ENCODE data around the gene YTHDC2. TPM values are rescaled to one million over a fixed set of nuclear protein-coding genes. Genes with fewer than 3 reads are reported as not detected.

YTHDC2 gene
- total RNA-seq, 8 experiments from 2014 or later = 16.8 to 46.2 (median 21.8) TPM

GRCh38 chr5:113502073-113502472, 11.4 kb upstream of the YTHDC2 start:
- 29 to 100% (median 100%) methylated on average over 1 to 2 of the region's 3 CpGs; no CpG with 5 or more reads in 6 of the 10 experiments for WGBS, 10 experiments
- no peak overlapping the region for H3K4me3 ChIP-seq
- no peak overlapping the region for H3K27ac ChIP-seq
- ATAC-seq (replicated peaks in 6 of 8) = no peak
- in situ Hi-C loops (cut with MboI; ENCODE audit: low pct_unique_long_range_greater_than_20kb in 2 of 9, low sequenced_read_pairs in 9 of 9, unreplicated experiment in 9 of 9) = loop anchor here in 4 of 9 experiments (25.0 kb wide), 4 partner anchors 165 to 515 kb away; partner anchors contain the start of gene DCP2 (in 1 of the 4)
- no peaks in the 10 kb centered on the region for H3K4me1 ChIP-seq (replicated peaks in 1 of 2)

DNA sequence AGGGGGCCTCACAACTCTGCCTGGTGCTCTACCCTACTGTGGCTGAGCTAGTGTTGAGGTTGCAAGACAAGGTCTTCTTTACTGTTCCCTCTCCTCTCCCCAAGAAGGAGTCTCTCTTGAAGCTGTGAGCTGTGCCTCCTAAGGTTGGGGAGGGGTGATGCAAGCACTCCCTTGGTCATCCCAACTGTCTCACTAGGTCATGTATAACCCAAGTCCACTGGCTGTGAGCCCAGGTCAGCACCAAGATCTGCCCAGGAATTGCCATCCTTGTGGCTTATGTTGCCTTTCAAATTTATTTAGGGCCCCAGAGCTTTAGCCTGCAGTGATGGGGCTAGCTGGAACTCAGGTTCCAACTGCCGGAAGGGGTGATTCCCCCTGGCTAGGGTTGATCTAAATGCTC, 10.3 kb upstream of the YTHDC2 start:
- H3K4me3 ChIP-seq = no peak overlapping the region
- ATAC-seq (replicated peaks in 6 of 8) = no peak
- in situ Hi-C loops (cut with MboI; ENCODE audit: low pct_unique_long_range_greater_than_20kb in 2 of 9, low sequenced_read_pairs in 9 of 9, unreplicated experiment in 9 of 9) = loop anchor here in 4 of 9 experiments (25.0 kb wide), 4 partner anchors 166 to 516 kb away; partner anchors contain the start of gene DCP2 (in 1 of the 4)
- H3K4me1 ChIP-seq (replicated peaks in 1 of 2) = no peaks in the 10 kb centered on the region
- WGBS, 10 experiments = 75 to 100% (median 100%) methylated on average over 1 of the region's 1 CpG; no CpG with 5 or more reads in 7 of the 10 experiments
- no peak overlapping the region for H3K27ac ChIP-seq

DNA sequence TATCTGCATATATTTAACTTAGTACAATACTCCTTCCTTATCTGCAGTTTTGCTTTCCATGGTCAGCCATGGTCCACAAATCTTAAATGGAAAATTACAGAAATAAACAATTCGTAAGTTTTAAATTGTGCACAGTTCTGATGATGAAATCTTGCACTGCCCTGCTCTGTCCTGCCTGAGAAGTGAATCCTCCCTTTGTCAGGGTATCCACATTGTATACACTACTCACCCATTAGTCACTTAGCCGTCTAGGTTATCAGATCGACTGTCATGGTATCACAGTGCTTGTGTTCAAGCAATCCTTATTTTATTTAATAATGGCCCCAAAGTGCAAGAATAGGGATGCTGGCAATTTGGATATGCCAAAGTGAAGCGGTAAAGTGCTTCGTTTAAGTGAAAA, 8.3 kb upstream of the YTHDC2 start:
- Histone ChIP-seq H3K4me3 (no peak overlapping the region), H3K27ac (no peak overlapping the region), H3K4me1 (replicated peaks in 1 of 2) (no peaks in the 10 kb centered on the region)
- no peak for ATAC-seq (replicated peaks in 6 of 8)
- 38 to 91% (median 68%) methylated on average over 1 to 5 of the region's 5 CpGs; no CpG with 5 or more reads in 1 of the 10 experiments for WGBS, 10 experiments
- in situ Hi-C loops (cut with MboI; ENCODE audit: low pct_unique_long_range_greater_than_20kb in 2 of 9, low sequenced_read_pairs in 9 of 9, unreplicated experiment in 9 of 9) = loop anchor here in 4 of 9 experiments (25.0 kb wide), 4 partner anchors 168 to 518 kb away; partner anchors contain the start of gene DCP2 (in 1 of the 4)

GRCh38 chr5:113507601-113508000, 5.9 kb upstream of the YTHDC2 start:
- ATAC-seq (replicated peaks in 6 of 8) = no peak
- in situ Hi-C loops (cut with MboI; ENCODE audit: low pct_unique_long_range_greater_than_20kb in 2 of 9, low sequenced_read_pairs in 9 of 9, unreplicated experiment in 9 of 9) = loop anchor here in 4 of 9 experiments (25.0 kb wide), 4 partner anchors 170 to 520 kb away; partner anchors contain the start of gene DCP2 (in 1 of the 4)
- Histone ChIP-seq H3K27ac (no peak overlapping the region), H3K4me3 (no peak overlapping the region), H3K4me1 (replicated peaks in 1 of 2) (no peaks in the 10 kb centered on the region)

DNA sequence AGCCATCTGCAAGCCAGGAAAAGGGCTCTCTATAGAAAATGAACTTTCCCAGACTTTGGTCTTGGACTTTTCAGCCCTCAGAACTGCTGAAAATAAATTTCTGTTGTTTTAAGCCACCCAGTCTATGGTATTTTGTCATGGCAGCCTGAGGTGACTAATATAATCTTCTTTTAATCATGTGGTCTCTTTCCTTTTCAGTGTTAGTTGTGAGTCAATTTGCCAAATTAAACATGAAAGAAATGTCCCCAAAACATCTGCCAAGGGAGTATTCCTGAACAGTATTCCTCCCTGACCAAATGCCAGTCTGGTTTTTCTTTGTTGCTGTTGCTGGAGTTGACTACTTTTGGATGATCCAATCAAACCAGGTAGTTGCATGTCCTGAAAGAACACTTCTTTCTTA, 4.7 kb upstream of the YTHDC2 start:
- ATAC-seq (replicated peaks in 6 of 8) = no peak
- H3K27ac ChIP-seq = no peak overlapping the region
- in situ Hi-C loops (cut with MboI; ENCODE audit: low pct_unique_long_range_greater_than_20kb in 2 of 9, low sequenced_read_pairs in 9 of 9, unreplicated experiment in 9 of 9) = loop anchor here in 4 of 9 experiments (25.0 kb wide), 4 partner anchors 171 to 521 kb away; partner anchors contain the start of gene DCP2 (in 1 of the 4)
- H3K4me1 ChIP-seq (replicated peaks in 1 of 2) = no peaks in the 10 kb centered on the region
- no peak overlapping the region for H3K4me3 ChIP-seq

DNA sequence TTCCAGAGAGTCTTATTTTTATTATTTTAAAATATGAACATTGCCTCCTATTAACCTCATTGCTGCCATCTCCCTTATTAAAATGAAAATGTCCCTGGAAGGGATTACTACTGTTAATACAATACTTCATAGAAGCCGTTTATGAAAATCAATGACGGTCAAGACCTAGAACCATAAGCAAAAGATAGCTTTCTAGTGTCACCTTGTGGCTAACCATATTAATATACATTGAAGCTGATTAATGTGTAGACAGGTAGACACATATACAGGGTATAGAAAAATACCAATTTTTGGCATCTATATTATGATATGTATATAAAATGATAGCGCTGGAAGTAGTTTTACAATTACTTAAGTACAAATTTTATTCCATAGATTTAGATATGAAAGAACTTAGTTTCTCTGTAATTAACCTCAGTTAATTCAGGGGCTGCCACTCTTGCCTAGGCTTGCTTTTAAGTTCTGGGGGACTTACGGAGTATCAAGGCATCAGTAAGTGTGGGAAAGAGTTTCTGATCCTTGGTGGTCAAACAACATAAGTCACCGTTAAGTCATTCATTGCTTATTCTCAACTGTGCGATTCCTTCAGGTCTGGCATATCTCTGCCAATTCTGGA, 2.5 kb upstream of the YTHDC2 start:
- no peak overlapping the region for H3K27ac ChIP-seq
- in situ Hi-C loops (cut with MboI; ENCODE audit: low pct_unique_long_range_greater_than_20kb in 2 of 9, low sequenced_read_pairs in 9 of 9, unreplicated experiment in 9 of 9) = loop anchor here in 4 of 9 experiments (25.0 kb wide), 4 partner anchors 174 to 524 kb away; partner anchors contain the start of gene DCP2 (in 1 of the 4)
- H3K4me1 ChIP-seq (replicated peaks in 1 of 2) = peaks cover 2 to 12% of the 10 kb centered on the region in 2 donors
- WGBS, 10 experiments = 0 to 100% (median 67%) methylated on average over 2 to 6 of the region's 6 CpGs; no CpG with 5 or more reads in 2 of the 10 experiments
- no peak overlapping the region for H3K4me3 ChIP-seq
- ATAC-seq (replicated peaks in 6 of 8) = peak in 1 of 8 experiments; percentile 3

DNA sequence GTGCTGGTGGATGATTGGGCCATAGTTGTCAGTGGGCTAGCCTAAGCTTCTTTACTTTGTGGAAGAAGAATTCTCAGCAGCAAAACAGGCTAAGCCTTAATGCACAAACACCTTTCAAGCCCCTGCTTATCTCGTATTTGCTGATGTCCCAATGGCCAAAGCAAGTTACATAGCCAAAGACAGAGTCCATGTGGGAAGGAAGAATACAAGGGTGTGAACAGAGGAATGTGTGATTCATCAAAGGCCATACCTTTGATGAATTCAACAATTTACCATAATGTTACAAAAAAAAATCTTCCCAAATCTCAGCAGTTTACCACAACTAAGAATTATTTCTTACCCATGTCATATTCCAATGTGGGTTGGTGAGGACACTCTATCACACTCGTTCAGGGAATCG, 1.2 kb upstream of the YTHDC2 start:
- no peak overlapping the region for H3K4me3 ChIP-seq
- 78 to 100% (median 88%) methylated on average over 1 to 3 of the region's 3 CpGs; no CpG with 5 or more reads in 3 of the 10 experiments for WGBS, 10 experiments
- H3K27ac ChIP-seq = no peak overlapping the region
- in situ Hi-C loops (cut with MboI; ENCODE audit: low pct_unique_long_range_greater_than_20kb in 2 of 9, low sequenced_read_pairs in 9 of 9, unreplicated experiment in 9 of 9) = loop anchor here in 4 of 9 experiments (25.0 kb wide), 4 partner anchors 175 to 525 kb away; partner anchors contain the start of gene DCP2 (in 1 of the 4)
- H3K4me1 ChIP-seq (replicated peaks in 1 of 2) = peaks cover 2 to 15% of the 10 kb centered on the region in 2 donors
- ATAC-seq (replicated peaks in 6 of 8) = no peak

DNA sequence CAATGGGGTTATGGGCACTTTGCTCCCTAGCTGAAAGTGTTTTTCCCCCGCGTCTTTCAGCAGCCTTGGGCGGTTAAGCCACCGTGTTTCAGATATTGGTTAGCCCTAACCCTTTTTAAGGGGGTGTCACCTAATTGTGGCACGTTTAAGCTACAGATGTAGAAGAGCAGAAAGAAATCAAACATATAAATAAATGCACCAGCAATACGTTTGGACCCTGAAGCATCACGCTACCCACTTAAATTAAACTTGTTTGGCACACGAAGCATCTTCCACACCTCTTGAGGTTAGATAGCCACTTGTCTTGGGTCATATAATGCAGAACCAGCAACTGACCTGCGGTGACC, 768 bp downstream of the YTHDC2 start:
- ATAC-seq (replicated peaks in 6 of 8) = no peak
- 0 to 86% (median 13%) methylated on average over 1 to 8 of the region's 9 CpGs; no CpG with 5 or more reads in 5 of the 10 experiments for WGBS, 10 experiments
- in situ Hi-C loops (cut with MboI; ENCODE audit: low pct_unique_long_range_greater_than_20kb in 2 of 9, low sequenced_read_pairs in 9 of 9, unreplicated experiment in 9 of 9) = loop anchor here in 4 of 9 experiments (25.0 kb wide), 4 partner anchors 177 to 527 kb away; partner anchors contain the start of gene DCP2 (in 1 of the 4)
- Histone ChIP-seq H3K4me3 (peak overlapping the region; percentile 60 to 81 (median 68)), H3K4me1 (replicated peaks in 1 of 2) (peaks cover 2 to 15% of the 10 kb centered on the region in 2 donors), H3K27ac (peak overlapping the region; percentile 89 to 91)

- in situ Hi-C loops (cut with MboI; ENCODE audit: low pct_unique_long_range_greater_than_20kb in 2 of 9, low sequenced_read_pairs in 9 of 9, unreplicated experiment in 9 of 9) = loop anchor here in 4 of 9 experiments (25.0 kb wide), 4 partner anchors 182 to 532 kb away; partner anchors contain the start of gene DCP2 (in 1 of the 4)
- WGBS, 10 experiments = 93 to 100% (median 100%) methylated on average over 1 to 4 of the region's 4 CpGs
Measured at GRCh38 chr5:113518884-113519283, 5.4 kb downstream of the YTHDC2 start.

DNA sequence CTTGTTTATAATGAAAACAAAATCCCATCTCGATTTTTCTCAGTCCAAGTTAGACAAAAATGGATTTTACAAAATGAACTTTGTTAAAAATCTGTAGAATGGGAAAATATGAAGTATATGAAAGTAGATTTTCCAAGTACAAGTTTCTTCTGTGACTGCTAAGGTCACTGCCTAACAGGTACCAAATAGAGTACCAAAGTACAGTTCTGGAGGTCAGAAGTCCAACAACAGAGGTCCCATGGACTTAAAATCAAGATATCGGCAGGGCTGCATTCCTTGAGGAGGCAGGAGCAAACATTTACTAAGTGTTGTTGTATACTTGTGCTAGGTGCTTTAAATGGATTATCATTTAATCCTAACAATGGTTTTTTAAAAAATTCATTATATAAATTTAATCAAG, 5.9 kb downstream of the YTHDC2 start:
- Histone ChIP-seq H3K4me3 (no peak overlapping the region), H3K4me1 (replicated peaks in 1 of 2) (peaks cover 2 to 15% of the 10 kb centered on the region in 2 donors), H3K27ac (no peak overlapping the region)
- WGBS, 10 experiments = 17 to 100% (median 94%) methylated on average over 1 to 2 of the region's 2 CpGs; no CpG with 5 or more reads in 1 of the 10 experiments
- in situ Hi-C loops (cut with MboI; ENCODE audit: low pct_unique_long_range_greater_than_20kb in 2 of 9, low sequenced_read_pairs in 9 of 9, unreplicated experiment in 9 of 9) = loop anchor here in 4 of 9 experiments (25.0 kb wide), 4 partner anchors 182 to 532 kb away; partner anchors contain the start of gene DCP2 (in 1 of the 4)
- no peak for ATAC-seq (replicated peaks in 6 of 8)

More at GRCh38 chr5:113518884-113519283, 5.4 kb downstream of the YTHDC2 start:
- H3K4me3 ChIP-seq = no peak overlapping the region
- no peak overlapping the region for H3K27ac ChIP-seq
- peaks cover 2 to 15% of the 10 kb centered on the region in 2 donors for H3K4me1 ChIP-seq (replicated peaks in 1 of 2)
- no peak for ATAC-seq (replicated peaks in 6 of 8)

DNA sequence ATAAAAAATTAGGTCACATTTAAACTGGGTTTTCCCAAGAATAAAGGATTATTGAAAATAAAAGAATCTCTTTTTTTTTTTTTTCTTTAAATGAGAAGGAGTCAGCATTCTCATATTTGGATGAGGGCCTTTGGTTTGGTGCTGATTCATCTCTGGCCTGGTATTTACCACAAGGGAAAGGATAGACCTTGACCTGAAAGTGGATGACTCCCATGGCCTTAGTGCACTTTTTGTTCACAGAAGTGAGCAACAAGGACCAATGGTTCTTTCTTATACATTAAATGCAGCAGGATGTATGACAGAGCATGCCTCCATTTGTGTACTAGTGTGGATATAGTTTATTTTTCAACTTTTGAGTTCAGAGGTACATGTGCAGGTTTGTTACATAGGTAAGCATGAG, 6.9 kb downstream of the YTHDC2 start:
- ATAC-seq (replicated peaks in 6 of 8) = no peak
- Histone ChIP-seq H3K4me1 (replicated peaks in 1 of 2) (peaks cover 1 to 5% of the 10 kb centered on the region in 2 donors), H3K27ac (no peak overlapping the region), H3K4me3 (no peak overlapping the region)
- in situ Hi-C loops (cut with MboI; ENCODE audit: low pct_unique_long_range_greater_than_20kb in 2 of 9, low sequenced_read_pairs in 9 of 9, unreplicated experiment in 9 of 9) = loop anchor here in 4 of 9 experiments (25.0 kb wide), 4 partner anchors 183 to 533 kb away; partner anchors contain the start of gene DCP2 (in 1 of the 4)

DNA sequence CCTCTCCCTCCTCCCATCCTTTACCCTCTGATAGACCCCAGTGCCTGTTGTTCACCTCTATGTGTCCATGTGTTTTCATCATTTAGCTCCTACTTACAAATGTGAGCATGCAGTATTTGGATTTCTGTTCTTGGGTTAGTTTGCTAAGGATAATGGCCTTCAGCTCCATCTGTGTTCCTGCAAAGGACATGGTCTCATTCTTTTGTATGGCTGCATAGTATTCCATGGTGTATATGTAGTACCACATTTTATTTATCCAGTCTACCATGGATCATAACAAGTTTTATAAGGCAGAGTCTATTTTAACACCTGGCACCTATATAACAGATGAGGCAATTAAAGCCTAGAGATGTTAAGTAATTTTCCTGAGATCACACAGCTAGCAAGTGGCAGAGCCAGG, 7.4 kb downstream of the YTHDC2 start:
- in situ Hi-C loops (cut with MboI; ENCODE audit: low pct_unique_long_range_greater_than_20kb in 2 of 9, low sequenced_read_pairs in 9 of 9, unreplicated experiment in 9 of 9) = loop anchor here in 4 of 9 experiments (25.0 kb wide), 4 partner anchors 184 to 534 kb away; partner anchors contain the start of gene DCP2 (in 1 of the 4)
- Histone ChIP-seq H3K27ac (no peak overlapping the region), H3K4me1 (replicated peaks in 1 of 2) (peaks cover 0 to 3% of the 10 kb centered on the region in 2 donors), H3K4me3 (no peak overlapping the region)
- no peak for ATAC-seq (replicated peaks in 6 of 8)

GRCh38 chr5:113523168-113523567, 9.7 kb downstream of the YTHDC2 start:
- WGBS, 10 experiments = 78 to 100% (median 92%) methylated on average over 1 to 2 of the region's 2 CpGs; no CpG with 5 or more reads in 1 of the 10 experiments
- ATAC-seq (replicated peaks in 6 of 8) = no peak
- Histone ChIP-seq H3K4me3 (no peak overlapping the region), H3K4me1 (replicated peaks in 1 of 2) (no peaks in the 10 kb centered on the region), H3K27ac (no peak overlapping the region)
- in situ Hi-C loops (cut with MboI; ENCODE audit: low pct_unique_long_range_greater_than_20kb in 2 of 9, low sequenced_read_pairs in 9 of 9, unreplicated experiment in 9 of 9) = loop anchor here in 4 of 9 experiments (25.0 kb wide), 4 partner anchors 186 to 536 kb away; partner anchors contain the start of gene DCP2 (in 1 of the 4)

Measured in motor neuron (in vitro differentiated cells).